ENCODE results near the gene AKR1B15.
"Not testable (repeated sequence)": the region's sequence is repeated elsewhere in the genome, so short reads cannot be mapped to it uniquely, and the experiment has no call there.

Gene AKR1B15

DNA sequence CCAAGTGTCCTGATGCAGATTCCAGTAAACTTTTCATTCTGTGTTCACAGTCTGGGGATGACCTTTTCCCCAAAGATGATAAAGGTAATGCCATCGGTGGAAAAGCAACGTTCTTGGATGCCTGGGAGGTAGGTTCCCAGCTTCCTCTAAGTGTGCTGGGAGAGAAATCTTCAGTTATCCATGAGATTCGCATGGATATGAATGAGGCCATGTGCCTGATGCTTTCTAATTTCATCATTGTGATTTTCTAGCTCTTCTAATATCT is 16.0 kb upstream of the AKR1B15 start:
- DNase-seq (ENCODE audit: low read depth in 2 of 2): no peak

DNA sequence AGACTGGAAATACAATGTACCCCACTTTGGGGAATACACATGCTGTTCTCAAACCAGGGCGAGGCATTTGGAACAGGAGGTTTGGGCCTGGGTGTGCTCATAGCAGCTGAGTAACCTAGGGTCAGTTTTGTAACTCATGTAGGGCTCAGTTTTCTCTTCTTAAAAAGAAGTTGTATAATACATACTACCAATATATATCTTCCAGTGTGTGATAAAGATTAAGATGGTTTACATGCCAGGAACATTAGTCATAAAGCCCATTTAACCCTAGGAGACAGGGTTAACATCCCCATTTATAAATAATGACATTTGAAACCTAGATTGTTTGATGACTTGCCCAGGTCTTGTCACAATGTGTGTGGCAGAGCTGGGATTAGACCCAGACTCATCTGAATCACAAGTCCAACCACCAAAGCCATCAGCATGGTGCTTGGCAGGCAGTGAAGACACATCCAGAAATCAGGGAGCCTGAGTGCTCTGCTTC is 15.6 kb upstream of the AKR1B15 start:
- no peak for DNase-seq (ENCODE audit: low read depth in 2 of 2)

DNA sequence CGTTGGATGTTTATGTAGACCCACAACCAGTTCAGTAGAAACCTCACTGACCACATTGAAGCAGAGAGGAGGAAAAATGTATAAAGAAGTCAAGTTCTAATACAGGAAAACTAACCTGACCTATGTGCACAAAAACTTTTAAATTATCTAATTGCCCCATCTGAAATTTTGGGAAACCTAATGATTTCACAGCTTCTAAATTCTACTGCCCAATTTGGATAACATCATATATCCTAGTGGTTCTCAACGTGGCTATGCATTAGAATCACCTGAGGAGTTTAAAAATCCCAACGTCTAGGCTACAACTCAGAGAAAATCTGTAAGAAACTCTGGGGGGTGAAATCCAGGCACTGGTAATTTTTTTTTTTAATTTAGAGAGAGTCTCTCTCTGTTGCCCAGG is 14.3 kb upstream of the AKR1B15 start:
- DNase-seq (ENCODE audit: low read depth in 2 of 2): no peak

DNA sequence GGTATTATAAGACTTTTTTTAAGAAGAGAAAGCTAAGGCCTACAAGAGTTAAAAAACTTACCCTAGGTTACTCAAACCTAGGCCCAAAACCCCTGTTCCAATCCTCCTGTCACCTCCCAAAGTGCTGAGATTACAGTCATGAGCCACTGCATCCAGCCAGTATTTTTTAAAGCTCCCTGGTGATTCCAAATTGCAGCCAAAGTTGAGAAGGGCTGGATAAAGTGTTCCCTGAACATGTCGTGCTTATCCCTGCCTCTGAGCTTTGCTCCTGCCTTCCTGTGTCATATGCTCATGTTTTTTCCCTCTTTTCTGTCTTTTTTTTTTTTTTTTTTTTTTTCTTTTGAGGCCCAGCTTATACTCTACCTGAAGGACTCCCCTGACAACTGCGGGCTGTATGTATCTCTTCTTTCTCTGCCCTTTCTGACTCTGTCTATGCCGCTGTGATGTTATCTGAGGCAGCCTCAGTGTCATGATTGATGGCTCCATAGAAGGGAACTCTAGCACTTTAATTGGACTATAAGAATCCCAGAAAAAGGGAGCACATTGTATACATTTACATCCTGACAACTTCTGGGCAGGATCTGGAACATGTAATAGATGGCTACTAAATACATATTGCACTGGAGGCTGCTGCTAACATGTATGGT is 13.5 kb upstream of the AKR1B15 start:
- DNase-seq (ENCODE audit: low read depth in 2 of 2): no peak

DNA sequence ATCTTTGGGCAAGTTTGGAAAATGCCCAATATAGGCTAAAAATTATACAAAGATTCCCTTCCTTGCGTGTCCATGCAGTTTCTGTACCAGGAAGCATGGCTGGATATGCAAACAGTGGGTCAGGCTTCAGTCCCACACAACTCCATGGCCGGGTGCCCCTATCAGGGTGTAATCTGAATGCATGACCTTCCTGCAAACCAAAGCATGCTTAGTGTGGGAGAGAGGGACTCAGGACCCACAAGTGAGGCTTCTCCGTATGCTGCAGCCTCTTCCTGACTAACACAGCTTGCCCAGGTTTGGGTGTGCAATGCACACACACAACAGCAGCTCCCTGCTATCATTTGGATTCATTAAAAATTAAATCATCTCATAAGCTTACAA is 13.0 kb upstream of the AKR1B15 start:
- no peak for DNase-seq (ENCODE audit: low read depth in 2 of 2)

DNA sequence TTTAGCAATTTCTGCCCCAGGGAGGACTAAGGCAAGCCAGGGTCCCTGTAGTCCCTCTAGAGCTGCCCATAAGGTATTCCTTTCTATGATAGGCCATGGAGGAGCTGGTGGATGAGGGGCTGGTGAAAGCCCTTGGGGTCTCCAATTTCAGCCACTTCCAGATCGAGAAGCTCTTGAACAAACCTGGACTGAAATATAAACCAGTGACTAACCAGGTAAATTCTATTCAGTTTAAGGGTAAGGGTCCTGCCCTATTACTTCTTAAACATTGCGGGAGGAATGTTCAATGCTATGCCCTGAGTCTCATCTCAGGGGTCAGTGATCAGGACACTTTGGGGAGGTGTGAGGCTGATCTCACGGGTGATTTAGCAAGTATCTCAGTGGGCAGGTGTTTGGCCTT is 12.4 kb upstream of the AKR1B15 start:
- not testable (repeated sequence) for DNase-seq (ENCODE audit: low read depth in 2 of 2)

DNA sequence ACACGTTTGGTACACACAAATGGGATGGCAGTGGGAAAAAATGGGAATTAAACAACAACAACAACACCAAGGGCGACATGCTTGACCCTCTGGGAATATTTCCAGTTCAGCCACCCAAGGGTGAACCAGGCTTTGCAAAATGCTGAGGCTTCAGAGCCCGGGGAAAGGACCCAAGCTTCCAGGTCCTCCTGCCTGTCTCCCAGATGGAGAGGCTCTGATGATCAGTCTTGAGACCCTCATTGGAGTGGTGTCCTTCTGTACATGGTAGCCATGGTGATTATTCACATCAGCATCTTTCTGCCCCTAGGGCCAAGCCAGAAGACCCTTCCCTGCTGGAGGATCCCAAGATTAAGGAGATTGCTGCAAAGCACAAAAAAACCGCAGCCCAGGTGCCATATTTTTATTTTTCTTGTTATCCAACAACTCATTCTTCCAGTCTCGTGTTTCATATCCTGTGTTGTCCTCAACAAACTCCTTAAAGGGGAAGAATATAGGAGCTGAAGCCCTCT is 11.6 kb upstream of the AKR1B15 start:
- DNase-seq (ENCODE audit: low read depth in 2 of 2): not testable (repeated sequence)

DNA sequence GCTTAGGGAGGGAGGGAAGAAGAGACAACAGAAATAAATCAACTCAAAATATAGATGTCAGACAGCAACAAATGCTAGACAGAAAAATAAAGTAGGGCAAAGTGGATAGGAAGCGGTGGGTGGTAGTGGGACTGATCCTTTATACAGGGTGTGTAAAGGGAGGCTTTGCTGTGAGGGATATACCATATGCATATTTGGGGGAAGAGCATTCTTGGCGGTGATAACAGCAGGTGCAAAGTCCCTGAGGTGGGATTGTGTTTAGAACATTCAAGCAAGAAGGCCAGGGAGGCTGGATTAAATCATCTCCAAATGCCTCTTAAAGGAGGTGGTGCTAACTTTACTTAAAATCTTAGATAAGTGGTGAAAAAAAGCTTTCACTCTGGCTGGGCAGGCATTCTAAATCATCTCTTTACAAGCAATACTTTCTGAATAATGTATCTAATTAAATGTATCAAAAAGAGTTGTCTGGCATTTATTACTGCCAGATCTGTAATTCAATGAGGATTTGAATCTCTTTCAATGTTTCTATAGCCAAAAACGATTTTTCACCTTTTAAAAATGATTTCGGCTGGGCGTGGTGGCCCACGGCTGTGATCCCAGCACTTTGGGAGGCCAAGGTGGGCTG is 9.4 kb upstream of the AKR1B15 start:
- no peak for DNase-seq (ENCODE audit: low read depth in 2 of 2)

DNA sequence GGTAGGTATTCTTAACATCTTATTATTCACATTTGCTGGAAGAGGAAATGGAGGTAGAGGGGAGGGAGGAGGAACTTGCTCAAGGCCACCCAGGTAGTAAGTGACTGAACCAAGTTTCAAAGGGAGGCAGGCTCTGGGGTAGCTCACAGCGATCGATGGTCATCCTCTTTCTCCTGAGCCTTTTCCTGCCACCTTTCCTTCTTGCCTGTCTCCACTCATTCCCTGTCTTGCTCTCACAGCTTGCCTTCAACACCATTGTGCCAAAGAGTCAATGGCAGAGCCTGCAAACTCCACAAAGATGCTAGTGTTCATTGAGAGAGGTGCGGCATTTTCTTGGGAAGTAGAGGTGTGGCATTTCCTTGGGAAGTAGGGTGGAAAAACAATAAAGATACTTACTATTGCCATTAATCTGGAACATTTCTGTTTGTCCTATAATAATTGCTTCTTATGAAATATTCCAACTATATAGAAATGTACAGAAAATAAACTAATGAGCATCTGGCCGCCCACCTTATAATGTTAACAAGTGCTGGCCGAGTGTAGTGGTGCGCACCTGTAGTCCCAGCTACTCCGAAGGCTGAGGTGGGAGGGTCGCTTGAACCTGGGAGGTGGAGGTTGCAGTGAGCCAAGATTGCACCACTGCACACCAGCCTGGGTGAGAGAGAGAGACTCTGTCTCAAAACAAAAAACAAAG is 7.3 kb upstream of the AKR1B15 start:
- not testable (repeated sequence) for DNase-seq (ENCODE audit: low read depth in 2 of 2)

DNA sequence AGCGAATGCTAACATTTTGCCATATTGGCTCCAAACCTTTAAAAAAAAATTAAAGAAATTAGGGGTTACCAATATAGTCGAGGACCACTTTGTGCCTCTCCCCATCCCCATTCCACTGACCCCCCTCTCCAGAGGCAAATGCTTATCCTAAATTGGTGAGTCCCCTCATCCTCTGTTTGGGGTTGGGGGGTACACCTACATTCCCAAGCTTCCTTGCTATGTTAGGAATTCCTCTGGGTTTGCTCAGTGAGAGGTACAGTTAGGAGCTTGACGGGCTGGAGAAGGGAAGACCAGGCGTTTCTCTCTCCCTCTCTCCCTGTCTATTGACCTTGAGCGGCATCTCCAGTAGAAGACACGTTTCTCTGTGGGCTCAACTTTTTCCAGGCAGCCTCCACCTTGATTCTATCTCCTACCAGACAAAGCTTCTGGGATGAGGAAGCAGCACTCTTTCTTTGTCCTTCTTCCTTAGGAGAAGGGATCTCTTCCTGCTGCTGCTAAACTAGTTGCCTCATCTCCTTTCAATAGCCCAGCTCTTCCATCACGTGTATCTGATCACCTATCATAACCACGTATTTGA is 6.6 kb upstream of the AKR1B15 start:
- DNase-seq (ENCODE audit: low read depth in 2 of 2): no peak

DNA sequence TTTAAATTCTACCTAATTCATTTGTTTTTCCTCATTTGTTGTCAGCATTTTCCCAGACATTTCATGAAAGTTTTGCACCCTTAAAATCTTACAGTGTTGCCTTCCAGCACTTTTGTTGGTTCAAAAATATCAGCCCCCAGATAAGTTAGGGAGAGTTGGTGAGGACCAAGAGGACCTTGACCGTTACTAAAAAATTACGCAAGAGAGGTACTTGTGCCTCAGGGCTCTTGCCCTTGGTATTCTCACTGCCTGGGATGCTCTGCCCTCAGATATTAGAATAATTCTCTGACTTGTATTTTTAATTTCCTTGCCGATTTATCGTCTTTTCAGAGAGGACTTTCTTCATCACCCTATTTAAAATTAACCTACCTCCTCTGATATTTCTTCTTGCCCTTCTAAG is 3.5 kb upstream of the AKR1B15 start:
- no peak for DNase-seq (ENCODE audit: low read depth in 2 of 2)

DNA sequence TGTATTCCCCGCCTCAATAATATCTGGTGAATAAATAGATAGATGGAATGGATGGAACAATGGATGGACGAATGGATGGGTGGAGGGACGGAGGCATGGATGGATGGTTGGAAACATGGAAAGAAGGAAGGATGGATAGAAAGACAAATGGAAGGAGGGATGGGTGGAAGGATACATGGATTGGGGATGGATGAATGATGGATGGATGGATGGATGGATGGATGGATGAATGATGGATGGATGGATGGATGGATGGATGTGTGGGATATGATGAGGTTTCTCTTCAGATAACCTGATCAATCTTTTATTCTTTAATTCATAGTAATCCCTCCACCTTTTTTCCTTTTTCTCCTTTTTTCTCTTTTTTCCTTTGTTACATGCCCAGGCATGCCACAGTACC is 3.0 kb upstream of the AKR1B15 start:
- DNase-seq (ENCODE audit: low read depth in 2 of 2): no peak

DNA sequence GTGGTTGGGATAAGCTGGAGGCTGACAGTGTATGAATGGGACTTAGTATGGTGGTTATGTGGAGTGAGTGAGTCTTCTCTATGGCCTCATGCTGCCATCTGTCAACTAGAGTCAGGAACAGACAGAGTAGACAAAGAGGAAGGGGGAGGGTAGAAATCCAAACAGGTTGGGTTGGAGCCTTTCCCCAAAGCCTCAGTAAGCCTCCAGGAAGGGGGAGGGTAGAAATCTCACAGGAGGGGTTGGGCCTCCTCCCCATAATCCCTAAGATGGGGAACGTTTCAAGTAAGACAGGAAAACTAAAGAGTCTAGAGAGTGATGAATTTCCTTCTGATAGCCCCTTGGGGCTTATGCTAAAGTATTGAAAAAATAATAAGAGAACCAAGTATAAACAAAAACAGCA is 2.0 kb upstream of the AKR1B15 start:
- DNase-seq (ENCODE audit: low read depth in 2 of 2): no peak

DNA sequence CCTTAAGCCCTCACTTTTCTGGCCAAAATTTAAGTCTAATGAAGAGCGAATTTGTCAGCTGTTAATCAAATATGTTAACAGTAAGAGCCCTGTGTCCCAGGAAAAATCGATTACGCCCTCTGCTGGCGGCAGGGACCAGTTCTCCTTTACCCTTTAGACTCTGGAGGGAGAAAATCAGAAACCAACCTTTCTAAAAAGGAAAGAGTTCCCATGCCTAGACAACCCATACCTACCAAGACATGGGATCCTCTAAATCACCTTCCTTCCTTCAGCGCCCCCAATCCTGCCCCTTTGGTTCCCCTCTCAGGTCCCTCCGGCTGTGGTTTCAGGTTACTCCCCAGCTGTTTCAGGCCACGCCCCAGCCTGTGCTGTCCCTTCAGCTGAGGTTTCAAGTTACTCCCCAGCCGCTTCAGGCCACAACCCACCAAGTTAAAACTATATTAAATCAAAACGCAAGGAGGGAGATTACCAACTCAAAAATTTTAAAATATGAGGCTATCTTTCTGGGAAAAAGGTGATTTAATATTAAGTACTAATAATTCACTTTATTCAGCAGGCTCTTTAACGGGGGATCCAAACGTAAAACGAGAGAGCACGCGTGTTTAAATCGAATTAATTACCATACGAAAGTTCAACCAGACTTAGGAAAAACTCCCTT is 1.4 kb upstream of the AKR1B15 start:
- DNase-seq (ENCODE audit: low read depth in 2 of 2): peak in 1 of 2 experiments; percentile 21

DNA sequence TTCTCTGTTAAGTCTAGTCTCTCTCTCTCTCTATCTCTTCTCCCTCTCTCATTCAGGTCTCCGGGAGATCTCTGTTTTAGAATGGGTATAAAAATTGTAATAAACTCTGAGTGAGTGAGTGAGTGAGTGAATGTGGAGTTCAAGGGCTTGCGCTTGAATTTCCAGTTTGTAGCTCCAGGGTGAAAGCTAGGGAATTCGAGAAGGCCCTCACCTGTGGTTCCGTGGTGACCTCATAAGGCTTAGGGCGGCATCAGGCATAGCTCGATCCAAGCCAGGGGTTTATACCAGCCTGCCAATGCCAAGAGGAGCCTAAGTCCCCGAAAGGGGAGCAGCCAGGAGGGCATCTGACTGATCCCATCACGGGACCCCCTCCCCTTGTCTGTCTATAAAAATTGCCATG is 456 bp downstream of the AKR1B15 start:
- DNase-seq (ENCODE audit: low read depth in 2 of 2): no peak

DNA sequence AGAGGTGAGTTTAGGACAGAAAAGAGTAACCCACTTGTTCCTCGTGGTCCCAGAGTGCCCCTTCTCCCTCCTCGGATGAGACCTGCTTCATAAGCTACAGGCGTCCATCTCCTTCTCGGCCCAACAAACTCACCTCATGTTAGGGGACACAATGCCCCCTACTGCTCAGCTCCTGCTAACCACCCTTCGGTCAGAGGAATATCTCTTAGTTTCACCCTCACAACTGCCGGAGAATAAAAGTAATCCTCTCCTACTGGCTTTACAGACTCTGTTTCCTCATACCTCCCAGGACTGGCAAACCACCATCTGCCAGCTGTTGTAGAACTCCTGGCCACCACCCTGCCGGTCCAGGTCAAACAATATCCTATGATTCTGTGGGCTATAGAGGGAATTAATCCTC is 3.2 kb downstream of the AKR1B15 start:
- no peak for DNase-seq (ENCODE audit: low read depth in 2 of 2)

DNA sequence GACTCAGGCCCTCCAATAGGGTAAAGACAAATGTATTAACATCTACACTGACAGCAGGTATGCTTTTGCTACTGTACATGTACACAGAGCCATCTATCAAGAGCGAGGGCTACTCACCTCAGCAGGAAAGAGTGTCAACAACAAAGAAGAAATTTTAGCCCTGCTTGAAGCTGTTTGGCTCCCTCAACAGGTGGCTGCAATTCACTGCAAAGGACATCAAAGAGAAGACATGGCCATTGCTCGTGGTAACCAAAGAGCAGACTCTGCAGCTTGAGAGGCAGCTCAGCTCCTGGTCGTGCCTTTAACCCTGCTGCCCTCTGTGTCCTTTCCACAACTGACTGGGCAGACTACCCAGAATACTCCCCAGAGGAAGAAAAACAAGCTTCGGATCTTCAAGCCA is 5.1 kb downstream of the AKR1B15 start:
- no peak for DNase-seq (ENCODE audit: low read depth in 2 of 2)

DNA sequence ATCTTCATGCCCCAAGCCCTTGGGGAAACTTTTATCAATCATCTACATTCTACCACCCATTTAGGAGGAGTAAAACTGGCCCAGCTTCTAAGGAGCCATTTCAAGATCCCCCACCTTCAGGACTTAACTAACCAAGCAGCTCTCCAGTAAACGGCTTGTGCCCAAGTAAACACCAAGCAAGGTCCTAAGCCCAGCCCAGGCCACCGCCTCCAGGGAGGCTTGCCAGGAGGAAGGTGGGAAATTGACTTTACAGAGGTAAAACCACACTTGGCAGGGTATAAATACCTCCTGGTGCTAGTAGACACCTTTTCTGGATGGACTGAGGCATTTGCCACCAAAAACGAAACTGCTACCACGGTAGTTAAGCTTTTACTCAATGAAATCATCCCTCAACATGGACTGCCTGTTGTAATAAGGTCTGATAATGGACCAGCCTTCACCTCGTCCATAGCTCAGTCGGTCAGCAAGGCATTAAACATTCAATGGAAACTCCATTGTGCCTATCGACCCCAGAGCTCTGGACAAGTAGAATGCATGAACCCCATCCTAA is 5.6 kb downstream of the AKR1B15 start:
- no peak for DNase-seq (ENCODE audit: low read depth in 2 of 2)

DNA sequence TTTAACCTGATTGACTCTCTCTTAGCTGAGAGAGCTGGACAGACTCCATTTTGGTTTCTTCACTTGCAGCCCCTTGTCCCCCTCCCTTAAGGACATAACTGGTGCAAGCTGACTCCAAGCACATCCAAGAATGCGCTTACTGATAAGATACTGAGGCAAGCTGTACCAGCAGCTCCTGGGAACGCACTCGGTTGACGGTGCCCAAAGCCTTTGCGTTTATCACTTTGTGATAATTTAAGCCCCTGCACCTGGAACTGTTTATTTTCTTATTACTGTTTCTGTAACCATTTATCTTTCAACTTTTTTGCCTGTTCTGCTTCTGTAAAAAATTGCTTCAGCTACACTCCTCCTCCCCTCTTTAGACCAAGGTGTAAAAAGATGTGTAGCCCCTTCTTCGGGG is 8.5 kb downstream of the AKR1B15 start:
- DNase-seq (ENCODE audit: low read depth in 2 of 2): no peak

DNA sequence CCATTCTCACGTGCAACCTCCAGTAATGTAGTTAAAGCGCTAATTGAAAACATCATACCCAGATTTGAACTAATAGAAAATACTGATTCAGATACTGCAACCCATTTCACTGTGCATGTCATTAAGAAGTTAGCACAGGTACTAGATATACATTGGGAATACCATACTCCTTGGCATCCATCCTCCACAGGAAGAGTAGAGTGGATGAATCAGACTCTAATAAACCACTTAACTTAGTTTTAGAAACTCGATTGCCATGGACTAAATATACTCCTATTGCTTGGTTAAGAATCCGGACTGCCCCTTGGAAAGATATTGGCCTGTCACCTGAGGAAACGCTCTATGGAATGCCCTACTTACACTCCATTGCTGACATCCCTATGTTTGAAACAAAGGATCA is 9.5 kb downstream of the AKR1B15 start:
- DNase-seq (ENCODE audit: low read depth in 2 of 2): no peak

DNA sequence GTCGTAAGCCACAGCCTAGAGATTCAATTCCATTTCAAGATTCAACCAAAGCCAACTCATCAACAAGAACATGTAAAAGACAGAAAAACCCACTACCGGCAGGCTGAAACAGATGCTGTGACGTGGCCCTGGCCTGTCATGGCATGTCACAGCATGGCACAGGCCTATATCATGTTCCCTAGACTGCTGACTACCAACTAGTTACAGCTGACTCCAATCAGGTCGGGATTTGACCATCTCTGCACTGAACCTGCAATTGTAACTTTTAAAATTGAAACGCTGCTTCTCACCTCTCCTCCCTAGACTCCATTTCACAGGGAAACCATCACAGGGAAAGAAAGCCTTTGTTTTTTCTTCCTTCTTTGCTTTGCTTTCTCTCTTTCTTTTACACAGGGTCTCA is 12.7 kb downstream of the AKR1B15 start:
- DNase-seq (ENCODE audit: low read depth in 2 of 2): not testable (repeated sequence)

DNA sequence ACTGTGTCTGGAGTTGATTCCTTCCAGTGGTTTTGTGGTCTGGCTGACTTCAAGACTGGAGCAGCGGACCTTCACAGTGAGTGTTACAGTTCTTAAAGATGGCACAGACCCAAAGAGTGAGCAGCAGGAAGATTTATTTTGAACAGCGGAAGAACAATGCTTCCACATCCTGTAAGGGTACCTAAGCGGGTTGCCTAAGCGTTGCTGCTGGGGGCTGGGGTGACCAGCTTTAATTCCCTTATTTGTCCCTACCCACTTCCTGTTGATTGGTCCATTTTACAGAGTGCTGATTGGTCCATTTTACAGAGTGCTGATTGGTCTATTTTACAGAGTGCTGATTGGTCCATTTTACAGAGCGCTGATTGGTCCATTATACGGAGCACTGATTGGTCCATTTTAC is 13.2 kb downstream of the AKR1B15 start:
- peak; percentile 46 to 52 for DNase-seq (ENCODE audit: low read depth in 2 of 2)
